AG04450 (cell line): ENCODE data around the gene ZNF580. TPM values are rescaled to one million over a fixed set of nuclear protein-coding genes. Genes with fewer than 3 reads are reported as not detected.

Source experiments
- CTCF ChIA-PET: fragments of 300-600, 350-600 bp; formaldehyde crosslinking; extraction: SDS; loops from one replicate; lab custom pipeline; 2022; ENCODE audit warnings: antibody characterized with exemption, inconsistent platforms; lab: Charles Lee
- POLR2A ChIA-PET: fragments of 350-600 bp; formaldehyde crosslinking; extraction: SDS; loops from one replicate; lab custom pipeline; 2021; ENCODE audit warnings: antibody characterized with exemption, inconsistent platforms; lab: Yijun Ruan, JAX
- DNase-seq: peaks from one replicate; pipeline ENCODE4 v3.0.0-alpha.2; 2011; ENCODE audit warnings: low read depth, low spot score
- H3K27ac ChIP-seq: one replicate; pipeline ENCODE4 v1.5.1; 2012; ENCODE audit warnings: low read depth, low read length, control low read depth
- H3K27me3 ChIP-seq: one replicate; pipeline ENCODE4 v1.6.0; 2012; ENCODE audit warnings: low read length; ENCODE audit not compliant: control insufficient read depth, insufficient read depth
- H3K4me3 ChIP-seq: 2 replicates; pipeline ENCODE4 v1.5.1; 2011; ENCODE audit warnings: mild to moderate bottlenecking, low read depth, low read length, control low read depth
- H3K9me3 ChIP-seq: 2 replicates; pipeline ENCODE4 v1.5.1; 2012; ENCODE audit warnings: low read length; ENCODE audit not compliant: control insufficient read depth, insufficient read depth
- CTCF ChIP-seq: IDR thresholded peaks from 2 replicates; pipeline ENCODE4 v1.5.1; 2011; ENCODE audit warnings: low read depth, low read length, control low read depth, inconsistent platforms
- polyA plus RNA-seq: library from polyadenylated mRNA; depleted of rRNA; stranded (reverse); fragments of >200 nt; gene quantifications from 2 replicates; pipeline ENCODE4 v1.2.3, GENCODE V29; 2011

The ZNF580 gene
- polyA plus RNA-seq, 1 experiment: 7.3 TPM

- CTCF ChIA-PET: interaction anchor here (0.5 to 1.8 kb wide), 3 partner anchors 11 to 24 kb away, joined by 4 to 8 read pairs (median 4); no protein-coding TSS in a partner anchor
- no peaks in the 10 kb centered on the region for H3K27me3 ChIP-seq
- H3K27ac ChIP-seq: no peak overlapping the region
- H3K4me3 ChIP-seq: peak overlapping the region; percentile 93
- POLR2A ChIA-PET: interaction anchor here (1.0 kb wide), 1 partner anchor 76 kb away, joined by 3 read pairs; the partner anchor contains the start of gene ZNF579
- no peak for TF ChIP-seq CTCF
- DNase-seq: no peak
- H3K9me3 ChIP-seq: no peaks in the 10 kb centered on the region; the same call in 1 of the 2 replicates
Measured at GRCh38 chr19:55656988-55657747, 16.4 kb downstream of the ZNF580 start.

GRCh38 chr19:55658846-55659459 lies 18.2 kb downstream of the ZNF580 start:
- H3K27ac ChIP-seq: no peak overlapping the region
- H3K27me3 ChIP-seq: no peaks in the 10 kb centered on the region
- ChIA-PET POLR2A (no interaction called here), CTCF (interaction anchor here (1.0 to 2.3 kb wide), 2 partner anchors 13 to 26 kb away, joined by 3 to 8 read pairs; no protein-coding TSS in a partner anchor)
- H3K4me3 ChIP-seq: no peak overlapping the region
- no peak for DNase-seq
- TF ChIP-seq CTCF: no peak
- no peaks in the 10 kb centered on the region for H3K9me3 ChIP-seq

- TF ChIP-seq CTCF: no peak
- Histone ChIP-seq H3K27me3 (no peaks in the 10 kb centered on the region), H3K9me3 (no peaks in the 10 kb centered on the region), H3K27ac (no peak overlapping the region), H3K4me3 (no peak overlapping the region)
- no peak for DNase-seq
- POLR2A ChIA-PET: interaction anchor here (0.7 kb wide), 1 partner anchor 10 kb away, joined by 7 read pairs; no protein-coding TSS in a partner anchor
- CTCF ChIA-PET: interaction anchor here (0.6 to 2.3 kb wide), 3 partner anchors 12 to 27 kb away, joined by 3 to 8 read pairs (median 5); no protein-coding TSS in a partner anchor
Measured at GRCh38 chr19:55659822-55660221, 19.0 kb downstream of the ZNF580 start.

DNA sequence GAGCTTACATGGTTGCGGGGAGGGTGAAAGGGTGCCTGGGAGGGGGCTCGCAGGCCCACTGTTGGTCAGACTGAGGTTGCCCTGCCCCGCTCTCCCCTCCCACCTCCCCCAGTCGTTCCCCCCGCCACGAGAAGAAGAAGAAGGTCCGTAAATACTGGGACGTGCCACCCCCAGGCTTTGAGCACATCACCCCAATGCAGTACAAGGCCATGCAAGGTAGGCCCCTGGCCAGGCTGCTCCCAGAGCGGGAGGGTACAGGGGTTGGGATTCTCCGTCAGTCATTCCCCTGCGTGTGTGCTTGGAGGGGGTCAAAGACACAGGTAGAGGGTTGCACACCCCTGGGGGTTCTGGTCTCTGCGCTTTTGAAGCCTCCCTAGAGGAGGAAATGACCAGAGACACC lies 19.6 kb downstream of the ZNF580 start:
- no peak for TF ChIP-seq CTCF
- CTCF ChIA-PET: interaction anchor here (0.6 to 2.3 kb wide), 2 partner anchors 11 to 22 kb away, joined by 5 to 8 read pairs; no protein-coding TSS in a partner anchor
- H3K27ac ChIP-seq: no peak overlapping the region
- no peaks in the 10 kb centered on the region for H3K9me3 ChIP-seq
- POLR2A ChIA-PET: interaction anchor here (0.7 kb wide), 1 partner anchor 9 kb away, joined by 7 read pairs; no protein-coding TSS in a partner anchor
- DNase-seq: no peak
- H3K27me3 ChIP-seq: no peaks in the 10 kb centered on the region
- H3K4me3 ChIP-seq: no peak overlapping the region
